Panc1 (cell line): ENCODE results near the gene DSCAM. TPM values are rescaled to one million over a fixed set of nuclear protein-coding genes. Genes with fewer than 3 reads are reported as not detected.

Experiments used
- ATAC-seq: fragments of 200-7000 bp; cut with Tn5 transposase; 2 replicates; pipeline ENCODE4 v1.9.1; 2020; ENCODE audit warnings: mild to moderate bottlenecking, moderate library complexity
- BruUV-seq: library from RNA; stranded (reverse); fragments of 400-500 nt; replicated peaks from 2 replicates; lab custom pipeline; 2021; lab: Mats Ljungman, UMichigan
- CTCF ChIA-PET: fragments of 300-600 bp; sonication (Branson Sonifier 250); formaldehyde crosslinking; loops from one replicate; lab custom pipeline; 2022; ENCODE audit warnings: antibody characterized with exemption; lab: Charles Lee
- POLR2A ChIA-PET: fragments of 300-600 bp; sonication (Branson Sonifier 250); formaldehyde crosslinking; loops from one replicate; lab custom pipeline; 2022; ENCODE audit warnings: antibody characterized with exemption; lab: Charles Lee
- DNase-seq: peaks from one replicate; pipeline ENCODE4 v3.0.0-alpha.2; 2010; ENCODE audit warnings: low read depth, low spot score
- H3K27ac ChIP-seq: 2 replicates; pipeline ENCODE4 v1.5.1; 2011; ENCODE audit warnings: mild to moderate bottlenecking, low read length, inconsistent platforms
- H3K27me3 ChIP-seq: fragments of 200-500 bp; sonication (Bioruptor generic); 2 replicates; pipeline ENCODE4 v1.6.0; 2014; ENCODE audit warnings: low read length, inconsistent platforms; ENCODE audit not compliant: control insufficient read depth, insufficient read depth
- H3K36me3 ChIP-seq: fragments of 200-500 bp; sonication (Bioruptor generic); 2 replicates; pipeline ENCODE4 v1.5.1; 2014; ENCODE audit warnings: inconsistent platforms, mild to moderate bottlenecking, low read length, moderate library complexity; ENCODE audit not compliant: control insufficient read depth, insufficient read depth
- H3K4me1 ChIP-seq: 2 replicates; pipeline ENCODE4 v1.5.1; 2011; ENCODE audit warnings: inconsistent platforms, mild to moderate bottlenecking, low read length, moderate library complexity; ENCODE audit not compliant: control insufficient read depth, insufficient read depth
- H3K4me3 ChIP-seq, 2 experiments: 2 replicates each; pipeline ENCODE4 v1.5.1; 2011 to 2012; ENCODE audit warnings: low read depth in 2 of 2, low read length in 2 of 2, mild to moderate bottlenecking in 2 of 2, inconsistent platforms in 1 of 2, moderate library complexity in 1 of 2
- H3K9me3 ChIP-seq: fragments of 200-500 bp; sonication (Bioruptor generic); 2 replicates; pipeline ENCODE4 v1.5.1; 2014; ENCODE audit warnings: low read depth, mild to moderate bottlenecking, inconsistent platforms, low read length, moderate library complexity; ENCODE audit not compliant: control insufficient read depth, insufficient read depth
- CTCF ChIP-seq: fragments of 450-650 bp; IDR thresholded peaks from 2 replicates; pipeline ENCODE4 v1.5.1; 2017; ENCODE audit warnings: mild to moderate bottlenecking
- POLR2AphosphoS5 ChIP-seq: IDR thresholded peaks from 2 replicates; pipeline ENCODE4 v1.6.1; 2012; ENCODE audit warnings: mild to moderate bottlenecking, low read depth, low read length, moderate library complexity
- REST ChIP-seq, 2 experiments: IDR thresholded peaks; 2 replicates each; pipeline ENCODE4 v1.6.1; 2011 to 2012; ENCODE audit warnings: low read depth in 2 of 2, control low read depth in 1 of 2, low read length in 1 of 2, mild to moderate bottlenecking in 1 of 2, moderate library complexity in 1 of 2; ENCODE audit not compliant: insufficient read depth in 1 of 2
- SIN3A ChIP-seq: IDR thresholded peaks from 2 replicates; pipeline ENCODE4 v1.6.1; 2012; ENCODE audit warnings: low read depth, mild to moderate bottlenecking, low read length, moderate library complexity, borderline replicate concordance; ENCODE audit not compliant: insufficient read depth
- TCF7L2 ChIP-seq: IDR thresholded peaks from 2 replicates; pipeline ENCODE4 v1.6.1; 2011; ENCODE audit warnings: mild to moderate bottlenecking, low read depth, low read length, inconsistent platforms
- in situ Hi-C: cut with HindIII; loops from 2 replicates; pipeline ENCODE4 v1.10.0; 2016; ENCODE audit warnings: low sequenced_read_pairs, low pct_unique_long_range_greater_than_20kb
- intact Hi-C: fragments of 100-400 bp; cut with micrococcal nuclease; formaldehyde crosslinking; loops from one replicate; pipeline ENCODE4 v1.10.0; 2022; ENCODE audit not compliant: unreplicated experiment
- total RNA-seq: library from RNA; stranded (reverse); gene quantifications from one replicate; pipeline ENCODE4 v1.2.1, GENCODE V29; 2021; ENCODE audit not compliant: unreplicated experiment

DSCAM gene
- total RNA-seq, 1 experiment from 2014 or later, result not detected

- no peaks in the 10 kb centered on the region for H3K4me1 ChIP-seq
- no peak for TF ChIP-seq CTCF
- no peak for TF ChIP-seq POLR2AphosphoS5
- TF ChIP-seq TCF7L2, result no peak
- TF ChIP-seq REST (IDR thresholded peaks at IDR 0.05; ENCODE audit: insufficient read depth in 1 of 2, low read depth in 2 of 2, low read length in 1 of 2), result no peak
- no peak for TF ChIP-seq SIN3A
- H3K4me3 ChIP-seq, result no peak overlapping the region
- in situ Hi-C loops, result no loop called here
- H3K36me3 ChIP-seq, result no peaks in the 10 kb centered on the region
- no peak for DNase-seq
- H3K27ac ChIP-seq, result no peak overlapping the region
- no peak for ATAC-seq
- intact Hi-C loops, result no loop called here
- BruUV-seq, result no TSS peak
- H3K27me3 ChIP-seq, result no peaks in the 10 kb centered on the region
- CTCF ChIA-PET, result no interaction called here
- no peaks in the 10 kb centered on the region for H3K9me3 ChIP-seq
- POLR2A ChIA-PET, result no interaction called here
Measured at GRCh38 chr21:40688106-40688864, 158.7 kb downstream of the DSCAM start.

GRCh38 chr21:40687625-40688024, 159.3 kb downstream of the DSCAM start:
- ChIA-PET POLR2A (no interaction called here), CTCF (no interaction called here)
- Histone ChIP-seq H3K4me1 (no peaks in the 10 kb centered on the region), H3K36me3 (no peaks in the 10 kb centered on the region), H3K4me3 (no peak overlapping the region), H3K9me3 (no peaks in the 10 kb centered on the region), H3K27ac (no peak overlapping the region), H3K27me3 (no peaks in the 10 kb centered on the region)
- in situ Hi-C loops, result no loop called here
- intact Hi-C loops, result no loop called here
- TF ChIP-seq SIN3A (no peak), CTCF (no peak), TCF7L2 (no peak), REST (IDR thresholded peaks at IDR 0.05; ENCODE audit: insufficient read depth in 1 of 2, low read depth in 2 of 2, low read length in 1 of 2) (no peak), POLR2AphosphoS5 (no peak)
- ATAC-seq (no peak), DNase-seq (no peak)
- no TSS peak for BruUV-seq
